Keratinocyte (primary cell): ENCODE measurements around the gene IL4R. TPM values are rescaled to one million over a fixed set of nuclear protein-coding genes. Genes with fewer than 3 reads are reported as not detected.

Experiments
- DNase-seq: peaks from one replicate; pipeline ENCODE4 v3.0.0-alpha.2; 2011; ENCODE audit warnings: low read depth, missing footprints, low spot score
- FAIRE-seq: peaks from 2 replicates; lab custom pipeline; 2011; peaks lifted over from hg19 to GRCh38; lab: Jason Lieb, UNC
- H2AFZ ChIP-seq: 2 replicates; pipeline ENCODE4 v1.6.0; 2012; ENCODE audit warnings: low read length, control low read depth, inconsistent platforms; ENCODE audit not compliant: control insufficient read depth
- H3K27ac ChIP-seq: 2 replicates; pipeline ENCODE4 v1.5.1; 2011; ENCODE audit warnings: low read length; ENCODE audit not compliant: control insufficient read depth, insufficient read depth
- H3K27me3 ChIP-seq: 3 replicates; pipeline ENCODE4 v1.6.0; 2011; ENCODE audit warnings: low read length; ENCODE audit not compliant: control insufficient read depth, insufficient read depth; ENCODE audit errors: extremely low read depth
- H3K36me3 ChIP-seq, 2 experiments: 2 replicates in 1 of 2; 3 replicates in 1 of 2; pipeline ENCODE4 v1.5.1; 2011; ENCODE audit warnings: low read length in 2 of 2, mild to moderate bottlenecking in 1 of 2; ENCODE audit not compliant: control insufficient read depth in 2 of 2, insufficient read depth in 2 of 2; ENCODE audit errors: extremely low read depth in 1 of 2
- H3K4me1 ChIP-seq: 3 replicates; pipeline ENCODE4 v1.5.1; 2011; ENCODE audit warnings: low read length; ENCODE audit not compliant: control insufficient read depth, insufficient read depth; ENCODE audit errors: extremely low read depth
- H3K4me2 ChIP-seq: 3 replicates; pipeline ENCODE4 v1.6.0; 2011; ENCODE audit warnings: low read depth, low read length; ENCODE audit not compliant: control insufficient read depth, insufficient read depth; ENCODE audit errors: extremely low read depth
- H3K4me3 ChIP-seq, 3 experiments: fragments of 200-600 bp in 1 of 3; sonication (generic) in 1 of 3; 2 replicates in 2 of 3; 3 replicates in 1 of 3; pipeline ENCODE4 v1.5.1; 2011 to 2016; ENCODE audit warnings: low read length in 3 of 3, mild to moderate bottlenecking in 3 of 3, control low read depth in 2 of 3, inconsistent platforms in 1 of 3, low read depth in 1 of 3, mixed read lengths in 1 of 3, mixed run types in 1 of 3, moderate library complexity in 1 of 3; ENCODE audit not compliant: control insufficient read depth in 2 of 3, insufficient read depth in 2 of 3; ENCODE audit errors: extremely low read depth in 1 of 3
- H3K79me2 ChIP-seq: 2 replicates; pipeline ENCODE4 v1.6.0; 2012; ENCODE audit warnings: low read length; ENCODE audit not compliant: control insufficient read depth, insufficient read depth
- H3K9ac ChIP-seq: 3 replicates; pipeline ENCODE4 v1.6.0; 2011; ENCODE audit warnings: low read length; ENCODE audit not compliant: control insufficient read depth, insufficient read depth; ENCODE audit errors: extremely low read depth
- H3K9me1 ChIP-seq: 3 replicates; pipeline ENCODE4 v1.6.0; 2011; ENCODE audit warnings: low read length; ENCODE audit not compliant: control insufficient read depth, insufficient read depth; ENCODE audit errors: extremely low read depth
- H3K9me3 ChIP-seq: 2 replicates; pipeline ENCODE4 v1.5.1; 2012; ENCODE audit warnings: low read depth, low read length; ENCODE audit not compliant: control insufficient read depth
- H4K20me1 ChIP-seq: 3 replicates; pipeline ENCODE4 v1.6.0; 2011; ENCODE audit warnings: low read length; ENCODE audit not compliant: control insufficient read depth, insufficient read depth; ENCODE audit errors: extremely low read depth
- EZH2 ChIP-seq: IDR thresholded peaks from one replicate; pipeline ENCODE4 v1.6.1; 2012; ENCODE audit warnings: inconsistent platforms, mild to moderate bottlenecking, low read length, moderate library complexity
- dilution Hi-C: fragments of 300-500 bp; cut with MboI; formaldehyde crosslinking; loops from one replicate; pipeline ENCODE4 v1.7.0; 2020; ENCODE audit warnings: low sequenced_read_pairs; ENCODE audit not compliant: extremely low pct_ligation_motif_present
- polyA plus RNA-seq, 5 experiments: library from polyadenylated mRNA; depleted of rRNA in 3 of 5; stranded (reverse) in 3 of 5; stranded (forward) in 1 of 5; unstranded in 1 of 5; fragments of >200 nt; gene quantifications; 1 replicate in 1 of 5; 2 replicates in 3 of 5; 3 replicates in 1 of 5; pipeline versions ENCODE4 v1.2.1 to v1.2.3, GENCODE V29; 2011 to 2012; ENCODE audit warnings: missing spikeins in 2 of 5, low read depth in 1 of 5, low replicate concordance in 1 of 5
- TF ChIP-seq, protein P1 (sequence below), 3 experiments: IDR thresholded peaks in 1 of 3; conservative IDR thresholded peaks in 1 of 3; optimal IDR thresholded peaks in 1 of 3; 2 replicates in 2 of 3; 3 replicates in 1 of 3; pipeline versions ENCODE3 to v1.5.1; 2011; ENCODE audit warnings: low read length in 3 of 3, mild to moderate bottlenecking in 3 of 3, moderate library complexity in 2 of 3, control low read depth in 1 of 3, inconsistent platforms in 1 of 3; ENCODE audit not compliant: insufficient read depth in 2 of 3; ENCODE audit errors: extremely low read depth in 1 of 3

The IL4R gene
- polyA plus RNA-seq, 1 donor (not counting 4 experiments of a cell fraction or from before 2014, with no cell fraction given), result 60.5 TPM

DNA sequence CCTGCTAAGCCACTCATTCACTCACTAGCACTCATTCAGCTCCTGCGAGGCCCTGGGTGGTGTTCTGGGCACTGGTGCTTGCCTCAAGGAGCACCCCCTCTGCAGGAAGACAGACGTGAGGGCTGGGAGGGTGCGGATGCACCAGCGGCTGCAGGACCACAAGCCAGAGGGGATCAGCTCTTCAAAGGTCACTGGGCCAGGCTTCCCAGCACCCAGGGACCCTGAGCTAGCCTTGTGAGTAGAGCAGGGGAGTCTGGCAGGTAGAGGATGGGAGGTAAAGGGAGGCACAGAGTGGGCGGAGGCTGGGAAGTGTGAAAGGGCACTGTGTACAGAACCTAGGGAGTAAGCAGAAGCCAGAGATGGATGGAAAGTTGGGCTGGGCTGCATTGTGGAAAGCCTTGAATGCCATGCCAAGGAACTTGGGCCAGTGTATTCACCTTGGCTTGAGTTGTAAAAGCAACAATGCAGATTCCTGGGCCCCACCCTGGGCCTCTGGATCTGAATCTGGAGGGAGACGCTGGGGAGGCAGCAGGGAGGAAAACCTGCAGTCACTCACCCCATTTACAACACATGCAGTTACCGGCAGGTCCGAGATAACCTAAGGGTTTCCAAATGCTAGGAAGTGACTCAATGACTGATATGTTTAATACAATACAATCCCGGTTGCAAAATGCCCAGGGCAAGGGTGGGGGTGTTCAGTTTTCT lies 1.7 kb downstream of the IL4R start:
- peak overlapping the region; percentile 96 for H3K9ac ChIP-seq
- H3K36me3 ChIP-seq, result peaks cover 0 to 8% of the 10 kb centered on the region in 2 experiments
- no peaks in the 10 kb centered on the region for H4K20me1 ChIP-seq
- peak overlapping the region; percentile 80 to 97 (median 91) for H3K4me3 ChIP-seq
- DNase-seq, result peak; percentile 77
- dilution Hi-C loops, result no loop called here
- no peaks in the 10 kb centered on the region for H3K27me3 ChIP-seq
- peak overlapping the region; percentile 90 for H3K27ac ChIP-seq
- TF ChIP-seq, protein P1, sequence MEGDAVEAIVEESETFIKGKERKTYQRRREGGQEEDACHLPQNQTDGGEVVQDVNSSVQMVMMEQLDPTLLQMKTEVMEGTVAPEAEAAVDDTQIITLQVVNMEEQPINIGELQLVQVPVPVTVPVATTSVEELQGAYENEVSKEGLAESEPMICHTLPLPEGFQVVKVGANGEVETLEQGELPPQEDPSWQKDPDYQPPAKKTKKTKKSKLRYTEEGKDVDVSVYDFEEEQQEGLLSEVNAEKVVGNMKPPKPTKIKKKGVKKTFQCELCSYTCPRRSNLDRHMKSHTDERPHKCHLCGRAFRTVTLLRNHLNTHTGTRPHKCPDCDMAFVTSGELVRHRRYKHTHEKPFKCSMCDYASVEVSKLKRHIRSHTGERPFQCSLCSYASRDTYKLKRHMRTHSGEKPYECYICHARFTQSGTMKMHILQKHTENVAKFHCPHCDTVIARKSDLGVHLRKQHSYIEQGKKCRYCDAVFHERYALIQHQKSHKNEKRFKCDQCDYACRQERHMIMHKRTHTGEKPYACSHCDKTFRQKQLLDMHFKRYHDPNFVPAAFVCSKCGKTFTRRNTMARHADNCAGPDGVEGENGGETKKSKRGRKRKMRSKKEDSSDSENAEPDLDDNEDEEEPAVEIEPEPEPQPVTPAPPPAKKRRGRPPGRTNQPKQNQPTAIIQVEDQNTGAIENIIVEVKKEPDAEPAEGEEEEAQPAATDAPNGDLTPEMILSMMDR (optimal IDR thresholded peaks at IDR 0.05 in 1 of 3, IDR thresholded peaks at IDR 0.05 in 1 of 3, conservative IDR thresholded peaks at IDR 0.05 in 1 of 3; ENCODE audit: extremely low read depth in 1 of 3, insufficient read depth in 2 of 3, low read length in 3 of 3), result peak in 2 of 3 experiments; percentile 24 to 30
- no peak for TF ChIP-seq EZH2
- peaks cover 3% of the 10 kb centered on the region for H3K9me1 ChIP-seq
- H3K4me2 ChIP-seq, result peak overlapping the region; percentile 96
- no peaks in the 10 kb centered on the region for H3K9me3 ChIP-seq
- H3K79me2 ChIP-seq, result peaks cover 34% of the 10 kb centered on the region
- H3K4me1 ChIP-seq, result peaks cover 56% of the 10 kb centered on the region
- H2AFZ ChIP-seq, result no peak overlapping the region
- peak; percentile 90 for FAIRE-seq

DNA sequence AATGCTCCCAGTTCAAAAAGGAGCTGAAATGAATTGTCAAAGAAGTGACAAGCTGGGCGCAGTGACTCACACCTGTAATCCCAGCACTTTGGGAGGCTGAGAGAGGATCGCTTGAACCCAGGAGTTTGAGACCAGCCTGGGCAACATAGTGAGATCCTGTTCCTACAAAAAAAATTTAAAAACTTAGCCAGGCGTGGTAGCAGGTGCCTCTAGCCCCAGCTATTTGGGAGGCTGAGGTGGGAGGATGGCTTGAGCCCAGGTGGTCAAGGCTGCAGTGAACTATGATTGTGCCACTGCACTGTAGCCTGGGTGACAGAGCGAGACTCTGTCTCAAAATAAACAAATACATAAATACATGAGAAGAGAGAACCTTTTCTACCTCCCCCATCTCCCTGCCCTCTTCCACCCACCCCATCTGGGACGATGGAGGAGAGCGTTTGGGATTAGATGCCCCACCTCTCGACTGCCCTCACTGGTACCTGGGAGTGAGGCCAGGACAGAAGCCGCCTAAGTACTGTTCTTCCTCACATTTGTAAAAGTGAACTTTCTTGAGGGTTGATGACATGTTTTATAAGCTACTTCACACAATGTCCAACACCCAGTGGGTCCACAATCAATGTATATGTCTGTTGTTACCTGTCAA lies 2.4 kb downstream of the IL4R start:
- Histone ChIP-seq H4K20me1 (no peaks in the 10 kb centered on the region), H2AFZ (no peak overlapping the region), H3K36me3 (peaks cover 0 to 8% of the 10 kb centered on the region in 2 experiments), H3K27me3 (no peaks in the 10 kb centered on the region), H3K9me1 (peaks cover 3% of the 10 kb centered on the region), H3K4me3 (peak overlapping the region in 2 of 3 experiments; percentile 47 to 56), H3K9ac (peak overlapping the region; percentile 19), H3K4me2 (peak overlapping the region; percentile 96), H3K27ac (peak overlapping the region; percentile 90), H3K79me2 (peaks cover 40% of the 10 kb centered on the region), H3K9me3 (no peaks in the 10 kb centered on the region), H3K4me1 (peaks cover 61% of the 10 kb centered on the region)
- no peak for DNase-seq
- FAIRE-seq, result no peak
- no peak for TF ChIP-seq EZH2
- TF ChIP-seq, protein P1 (optimal IDR thresholded peaks at IDR 0.05 in 1 of 3, IDR thresholded peaks at IDR 0.05 in 1 of 3, conservative IDR thresholded peaks at IDR 0.05 in 1 of 3; ENCODE audit: extremely low read depth in 1 of 3, insufficient read depth in 2 of 3, low read length in 3 of 3), result no peak
- dilution Hi-C loops, result no loop called here
